Right hindlimb (tissue), 1 donor: ENCODE data around the gene MRPS27.

Experiments
- DNase-seq: peaks from one replicate; pipeline ENCODE4 v3.0.0-alpha.2; 2018

Gene MRPS27

DNA sequence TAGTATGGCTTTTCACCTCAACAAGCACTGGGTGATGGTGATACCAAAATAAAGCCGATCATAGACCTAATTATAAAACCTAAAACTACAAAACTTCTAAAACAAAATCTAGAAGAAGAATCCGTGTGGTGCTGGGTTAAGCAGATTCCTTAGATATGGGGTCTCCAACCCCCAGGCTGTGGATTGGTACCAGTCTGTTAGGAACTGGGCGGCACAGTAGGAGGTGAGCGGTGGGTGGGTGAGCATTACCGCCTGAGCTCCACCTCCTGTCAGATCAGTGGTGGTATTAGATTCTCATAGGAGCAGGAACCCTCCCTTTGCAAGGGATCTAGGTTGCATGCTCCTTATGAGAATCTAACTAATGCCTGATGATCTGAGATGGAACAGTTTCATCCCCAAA lies 33.2 kb downstream of the MRPS27 start:
- no peak for DNase-seq

DNA sequence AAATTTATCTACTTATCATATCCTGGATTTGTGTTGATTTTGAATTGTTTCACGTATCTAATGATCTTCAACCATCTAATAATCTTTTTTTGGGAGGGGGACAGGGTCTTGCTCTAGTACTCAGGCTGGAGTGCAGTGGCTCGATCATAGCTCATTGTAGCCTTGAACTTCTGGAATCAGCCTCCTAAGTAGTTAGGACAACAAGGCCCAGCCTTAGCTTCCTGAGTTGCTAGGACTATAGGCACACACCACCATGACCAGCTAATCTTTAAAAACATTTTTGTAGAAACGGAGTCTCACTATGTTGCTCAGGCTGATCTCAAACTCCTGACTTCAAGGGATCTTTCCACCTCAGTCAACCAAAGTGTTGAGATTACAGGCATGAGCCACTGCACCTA lies 34.6 kb downstream of the MRPS27 start:
- no peak for DNase-seq

DNA sequence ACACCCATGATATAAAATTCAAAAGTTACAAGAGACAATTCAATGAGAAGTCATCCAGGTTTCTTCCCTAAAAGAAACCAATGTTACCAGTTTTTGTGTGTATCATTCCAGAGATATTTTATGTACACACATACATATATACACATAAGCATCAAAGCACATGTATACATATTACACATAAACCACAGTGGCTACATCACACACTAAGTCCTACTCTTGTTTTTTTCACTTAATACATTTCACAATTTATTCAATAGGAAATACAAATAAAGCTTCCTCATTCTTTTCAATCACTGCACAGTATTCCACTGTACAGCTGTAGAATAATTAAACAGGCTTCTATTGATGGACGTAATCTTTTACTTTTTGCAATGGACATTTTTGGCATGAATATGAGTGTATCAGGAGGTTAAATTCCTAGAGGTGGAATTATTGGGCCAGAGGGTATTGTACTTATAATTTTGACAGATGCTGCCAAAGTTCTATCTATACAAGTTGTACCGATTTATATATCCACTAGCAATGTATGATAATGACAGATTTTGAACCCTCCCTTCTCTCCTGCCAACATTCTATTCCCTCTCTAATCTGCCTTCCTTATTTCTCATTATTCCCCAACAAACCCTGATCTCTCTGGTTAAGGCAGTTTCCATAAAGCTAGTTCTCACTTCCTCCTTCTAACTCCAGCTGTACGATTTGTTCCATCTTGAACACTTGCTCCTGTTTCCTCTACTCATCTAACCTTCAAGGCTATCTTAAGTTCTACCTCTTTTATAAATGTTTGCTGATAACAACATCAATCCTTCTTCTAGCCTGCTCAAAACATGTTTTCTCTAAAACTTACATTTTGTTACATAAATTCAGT lies 35.2 kb downstream of the MRPS27 start:
- no peak for DNase-seq

DNA sequence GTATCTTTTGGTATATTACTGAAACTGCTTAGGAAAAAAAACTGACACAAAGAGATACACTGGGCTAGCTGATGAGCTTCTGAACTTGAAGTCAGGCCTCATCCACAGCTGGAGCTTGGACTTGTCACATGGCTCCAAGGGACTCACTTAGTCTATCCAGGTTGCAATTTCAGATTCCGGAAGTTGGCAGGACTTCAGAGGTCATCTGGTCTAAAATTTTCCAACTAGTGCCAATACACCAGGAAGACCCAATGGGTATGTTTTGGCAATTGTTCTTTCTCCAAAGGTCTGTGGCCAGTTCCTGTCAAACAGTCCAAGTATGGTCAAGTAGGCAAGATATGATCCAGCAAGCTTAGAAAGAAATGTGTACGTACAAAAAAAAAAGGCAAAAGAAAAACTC lies 36.7 kb downstream of the MRPS27 start:
- DNase-seq, result no peak

DNA sequence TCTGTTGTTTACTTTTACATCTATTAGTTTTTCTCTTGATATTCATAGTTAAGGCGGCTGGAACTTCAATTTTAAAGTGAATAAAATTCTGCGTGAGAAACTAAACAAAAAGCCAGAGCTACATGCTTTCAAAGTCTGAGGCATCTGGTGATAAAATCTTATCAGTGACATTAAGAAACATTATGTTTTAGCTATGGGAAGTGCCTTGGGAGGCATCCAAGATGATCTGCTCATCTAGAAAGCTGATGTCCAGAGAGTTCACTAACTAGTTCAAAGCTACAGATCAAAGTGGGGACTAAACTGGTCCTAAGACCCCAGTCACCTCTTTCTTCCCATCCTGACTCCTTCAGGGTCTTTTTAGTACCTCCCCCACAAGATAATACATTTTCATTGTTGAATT lies 37.2 kb downstream of the MRPS27 start:
- no peak for DNase-seq

DNA sequence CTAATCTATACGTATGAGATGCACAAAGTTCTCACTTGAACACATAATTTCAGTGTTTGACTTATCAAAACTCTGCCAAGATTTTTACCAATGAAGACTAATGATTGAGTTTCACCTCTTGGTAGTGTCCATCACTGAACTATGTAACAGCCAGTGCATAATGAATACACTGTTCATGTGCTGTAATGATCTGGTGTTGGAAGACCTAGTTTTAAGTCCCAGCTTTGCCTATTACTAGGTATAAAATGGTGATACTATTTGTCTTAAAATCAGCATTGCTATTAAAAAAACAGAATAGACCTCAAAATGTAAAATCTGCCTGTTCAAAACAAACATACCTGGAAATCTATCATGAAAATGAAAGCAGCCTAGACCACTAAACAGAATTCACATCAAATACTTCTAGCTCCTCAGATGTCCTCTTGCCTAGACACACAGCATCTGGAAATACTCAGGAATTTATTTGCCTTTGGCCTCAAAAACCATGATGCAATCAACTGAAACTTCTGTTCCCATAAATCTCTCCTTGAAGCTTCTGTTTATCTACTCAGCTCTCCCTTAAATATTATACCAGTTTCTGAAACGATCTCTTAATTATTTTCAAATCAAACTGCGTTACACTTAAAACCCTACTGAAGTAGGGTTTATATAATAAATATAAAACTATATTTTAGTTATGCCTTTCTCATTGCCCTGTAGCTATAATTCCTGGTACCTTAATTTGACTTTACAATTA lies 38.1 kb downstream of the MRPS27 start:
- no peak for DNase-seq

DNA sequence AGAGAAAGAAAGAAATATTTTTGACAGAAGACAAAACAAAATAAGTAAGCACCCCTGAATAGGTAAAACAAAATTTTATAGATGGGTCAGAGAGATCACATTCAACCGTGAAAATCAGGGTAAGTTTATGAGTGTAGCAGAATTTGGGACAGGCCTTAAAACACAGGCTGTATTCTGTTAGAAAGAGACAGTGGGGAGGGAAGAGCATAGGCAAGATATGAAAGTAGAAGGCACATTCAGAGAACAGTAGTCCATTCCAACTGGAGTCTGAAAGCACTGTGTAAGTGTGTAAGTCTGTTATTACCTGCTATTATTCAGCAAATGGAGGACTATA lies 38.6 kb downstream of the MRPS27 start:
- DNase-seq, result no peak

DNA sequence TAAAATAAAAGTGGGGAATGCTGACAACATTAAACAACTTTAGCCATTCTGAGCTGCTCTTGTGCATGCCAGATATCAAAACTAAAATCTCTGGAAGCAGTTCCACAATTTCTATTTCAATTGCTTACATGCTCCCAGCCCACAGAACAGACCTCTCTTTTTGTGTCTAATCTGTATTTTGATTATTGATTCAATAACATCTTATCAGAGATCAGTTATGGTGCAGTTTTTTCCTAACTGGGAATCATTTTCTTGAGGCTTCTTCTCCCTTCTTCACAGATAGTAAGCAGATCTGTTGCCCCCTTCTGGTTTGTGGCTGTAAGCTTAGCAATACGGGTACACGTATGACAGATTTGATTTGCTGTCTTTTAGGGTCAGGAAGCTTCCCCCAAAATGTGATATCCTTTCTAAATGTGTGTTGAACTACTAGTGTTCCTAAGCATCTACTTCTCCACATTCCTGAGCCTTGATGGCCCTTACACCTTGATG lies 39.4 kb downstream of the MRPS27 start:
- no peak for DNase-seq

DNA sequence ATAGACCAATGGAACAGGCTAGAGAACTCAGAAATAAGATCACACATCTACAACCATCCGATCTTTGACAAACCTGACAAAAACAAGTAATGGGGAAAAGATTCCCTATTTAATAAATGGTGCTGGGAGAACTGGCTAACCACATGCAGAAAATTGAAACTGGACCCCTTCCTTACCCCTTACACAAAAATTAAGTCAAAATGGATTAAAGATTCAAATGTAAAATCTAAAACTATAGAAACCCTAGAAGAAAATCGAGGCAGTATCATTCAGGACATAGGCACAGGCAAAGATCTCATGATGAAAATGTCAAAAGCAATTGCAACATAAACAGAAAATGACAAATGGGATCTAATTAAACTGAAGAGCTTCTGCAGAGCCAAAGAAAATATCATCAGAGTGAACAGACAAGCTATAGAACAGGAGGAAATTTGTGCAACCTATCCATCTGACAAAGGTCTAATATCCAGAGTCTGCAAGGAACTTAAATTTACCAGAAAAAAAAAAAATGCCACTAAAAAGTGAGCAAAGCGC lies 43.8 kb downstream of the MRPS27 start:
- DNase-seq, result no peak

DNA sequence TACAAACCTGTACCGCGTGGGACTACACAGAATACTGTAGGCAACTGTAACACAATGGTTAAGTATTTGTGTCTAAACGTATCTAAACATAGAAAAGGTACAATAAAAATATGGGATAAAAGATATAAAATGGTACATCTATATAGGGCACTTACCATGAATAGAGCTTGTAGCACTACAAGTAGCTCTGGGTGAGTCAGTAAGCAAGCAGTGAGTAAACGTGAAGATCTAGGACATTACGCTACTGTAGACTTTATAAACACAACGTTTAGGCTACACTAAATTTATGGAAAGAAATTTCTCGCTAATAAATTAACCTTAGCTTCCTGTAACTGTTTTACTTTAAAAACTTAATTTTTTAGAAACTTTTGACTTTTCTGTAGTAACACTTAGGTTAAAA lies 46.5 kb downstream of the MRPS27 start:
- DNase-seq, result no peak

DNA sequence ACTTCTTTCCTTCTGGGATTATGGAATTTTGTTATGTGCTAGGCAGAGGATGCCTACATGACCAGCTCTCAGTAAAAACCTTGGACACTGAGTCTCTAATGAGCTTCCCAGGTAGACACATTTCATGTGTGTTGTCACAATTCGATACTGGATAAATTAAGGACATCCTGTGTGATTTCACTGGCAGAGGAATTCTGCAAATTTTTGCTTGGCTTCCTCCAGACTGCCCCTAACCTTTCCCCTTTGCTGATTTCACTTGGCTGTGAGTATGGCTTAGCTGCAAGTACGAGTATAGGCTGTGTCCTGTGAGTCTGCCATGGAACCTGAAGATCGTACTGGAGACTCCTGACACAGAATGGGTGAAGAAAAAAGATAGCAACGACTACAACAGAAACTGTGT lies 47.6 kb downstream of the MRPS27 start:
- DNase-seq, result no peak

DNA sequence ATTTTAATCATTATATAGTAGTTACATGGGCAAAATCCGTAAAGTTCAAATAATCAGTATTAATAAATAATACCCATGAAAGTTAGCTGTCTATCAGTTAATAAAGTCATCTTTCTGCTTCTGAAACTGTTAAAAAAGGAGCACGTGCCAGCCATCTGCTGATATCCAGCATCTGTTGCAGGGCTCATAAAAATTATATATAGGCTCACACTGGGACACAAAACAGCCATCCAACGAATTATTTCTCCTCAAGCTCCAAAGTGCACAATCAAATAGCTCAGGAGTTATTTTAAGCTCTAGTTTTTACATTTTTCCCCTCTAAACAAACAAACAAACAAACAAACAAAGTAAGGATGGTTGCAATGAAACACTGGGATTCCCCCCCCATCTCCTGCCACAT lies 48.3 kb downstream of the MRPS27 start:
- DNase-seq, result no peak

DNA sequence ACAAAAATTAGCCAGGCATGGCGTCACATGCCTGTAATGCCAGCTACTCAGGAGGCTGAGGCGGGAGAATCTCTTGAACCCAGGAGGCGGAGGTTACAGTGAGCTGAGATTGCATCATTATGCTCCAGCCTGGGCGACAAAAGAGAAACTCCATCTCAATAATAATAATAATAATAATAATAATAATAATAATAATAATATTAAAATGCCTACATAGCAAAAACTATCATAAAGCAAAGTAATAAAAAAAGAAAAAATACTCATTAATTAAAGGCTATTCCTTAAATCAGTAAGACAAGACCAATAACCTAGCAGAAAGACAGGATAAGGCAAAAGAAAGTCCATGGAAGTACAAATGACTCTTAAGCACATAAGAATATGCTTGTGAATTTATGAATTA lies 50.0 kb downstream of the MRPS27 start:
- no peak for DNase-seq

DNA sequence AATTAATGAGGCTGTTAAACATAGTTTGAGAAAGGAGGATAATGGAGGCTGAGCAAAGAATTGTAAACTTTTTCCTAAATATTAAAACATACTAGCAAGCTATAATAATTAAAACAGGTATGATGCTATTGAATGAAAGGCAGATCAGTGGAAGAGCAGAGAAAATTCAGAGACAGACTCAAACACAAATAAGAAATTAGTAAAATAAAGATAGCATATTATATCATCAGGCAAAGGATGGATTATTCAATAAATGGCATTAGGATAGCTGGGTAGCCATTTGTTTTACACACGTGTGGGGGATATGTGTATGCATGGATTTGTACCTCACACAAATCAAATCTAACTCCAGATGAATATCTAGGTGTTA lies 50.6 kb downstream of the MRPS27 start:
- no peak for DNase-seq

DNA sequence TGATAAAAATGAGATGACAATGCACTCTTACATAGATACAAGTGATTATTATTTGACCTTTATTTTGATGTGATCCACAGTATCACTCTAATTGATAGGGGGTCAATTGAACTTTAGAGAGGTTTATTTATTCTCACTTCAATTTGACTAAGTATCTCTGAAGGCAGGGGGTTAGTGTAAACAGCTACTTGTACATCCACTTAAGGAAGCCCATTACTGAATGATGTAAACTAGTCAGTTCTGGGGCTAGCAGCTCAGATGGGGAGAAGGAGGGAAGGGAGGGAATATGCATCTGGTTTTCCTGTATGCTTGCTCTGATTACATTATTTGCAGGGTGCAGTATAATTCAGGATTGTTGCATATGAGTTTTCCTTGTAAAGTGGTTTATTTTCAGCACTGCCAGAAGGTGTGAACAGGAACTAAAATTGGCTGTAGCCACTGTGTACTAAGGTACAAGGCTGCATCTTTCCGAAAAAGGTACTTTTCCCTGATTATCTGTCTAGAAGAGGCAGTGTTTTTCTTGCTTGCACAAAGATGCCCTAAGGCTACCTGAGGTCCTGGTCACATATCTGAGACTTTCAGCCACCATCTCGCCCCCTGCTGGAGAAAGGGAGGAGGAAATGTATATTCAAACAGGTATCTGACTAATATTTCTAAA lies 51.2 kb downstream of the MRPS27 start:
- DNase-seq, result no peak

DNA sequence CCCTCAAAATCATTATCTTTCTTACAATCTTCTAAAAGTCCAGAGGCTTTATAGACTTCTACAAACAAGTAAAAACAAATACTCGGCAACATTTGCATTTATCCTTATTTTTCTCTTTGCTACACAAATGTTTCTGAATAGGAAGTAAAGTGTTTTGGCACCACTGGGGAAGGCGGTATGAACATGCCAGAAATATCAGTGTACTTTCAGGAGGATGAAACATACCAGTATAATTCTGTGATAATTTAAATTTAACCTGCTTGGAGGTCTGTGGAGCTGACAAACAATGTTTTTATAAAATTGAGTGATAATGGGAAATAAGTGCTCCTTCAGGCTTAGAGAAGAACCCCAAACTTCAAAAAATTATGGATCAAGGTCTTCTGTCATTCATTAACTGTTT lies 51.8 kb downstream of the MRPS27 start:
- DNase-seq, result no peak

DNA sequence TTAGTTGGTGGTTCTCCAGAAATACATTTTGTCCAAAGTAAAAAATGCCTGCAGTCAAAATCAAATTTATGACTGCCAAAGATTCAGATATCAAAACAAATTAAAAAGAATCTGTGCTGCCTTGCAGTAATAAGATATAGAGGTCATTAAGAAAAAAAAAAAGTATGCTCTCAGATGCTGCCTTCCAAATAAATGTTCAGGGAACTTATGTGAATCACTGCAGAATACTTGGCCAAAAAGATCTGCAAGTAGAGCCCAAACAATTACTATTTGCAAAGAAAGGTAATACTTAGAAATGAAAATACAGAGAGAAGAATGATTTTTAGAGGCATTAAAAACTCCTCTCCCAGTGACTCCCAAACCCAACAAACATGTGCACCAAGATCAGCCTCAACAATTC lies 52.4 kb downstream of the MRPS27 start:
- DNase-seq, result no peak

DNA sequence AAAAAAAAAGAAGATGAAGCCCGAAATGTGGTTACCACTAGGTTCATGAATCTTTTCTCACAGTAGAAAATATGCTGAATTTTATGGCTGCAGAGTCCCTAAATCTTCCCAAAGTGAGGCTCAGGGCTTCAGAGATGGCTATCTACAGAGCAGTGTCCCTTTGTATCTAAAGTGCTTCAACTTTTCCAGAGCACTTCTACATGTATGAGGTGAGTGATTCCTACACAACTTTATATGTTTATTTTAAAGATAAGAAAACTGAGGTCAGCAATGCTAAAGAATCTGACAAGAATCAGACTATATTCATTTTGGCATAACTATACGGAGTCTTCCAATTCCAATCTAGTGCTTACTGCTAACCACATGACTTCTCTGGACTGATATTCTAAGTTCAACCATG lies 53.2 kb downstream of the MRPS27 start:
- DNase-seq, result no peak

DNA sequence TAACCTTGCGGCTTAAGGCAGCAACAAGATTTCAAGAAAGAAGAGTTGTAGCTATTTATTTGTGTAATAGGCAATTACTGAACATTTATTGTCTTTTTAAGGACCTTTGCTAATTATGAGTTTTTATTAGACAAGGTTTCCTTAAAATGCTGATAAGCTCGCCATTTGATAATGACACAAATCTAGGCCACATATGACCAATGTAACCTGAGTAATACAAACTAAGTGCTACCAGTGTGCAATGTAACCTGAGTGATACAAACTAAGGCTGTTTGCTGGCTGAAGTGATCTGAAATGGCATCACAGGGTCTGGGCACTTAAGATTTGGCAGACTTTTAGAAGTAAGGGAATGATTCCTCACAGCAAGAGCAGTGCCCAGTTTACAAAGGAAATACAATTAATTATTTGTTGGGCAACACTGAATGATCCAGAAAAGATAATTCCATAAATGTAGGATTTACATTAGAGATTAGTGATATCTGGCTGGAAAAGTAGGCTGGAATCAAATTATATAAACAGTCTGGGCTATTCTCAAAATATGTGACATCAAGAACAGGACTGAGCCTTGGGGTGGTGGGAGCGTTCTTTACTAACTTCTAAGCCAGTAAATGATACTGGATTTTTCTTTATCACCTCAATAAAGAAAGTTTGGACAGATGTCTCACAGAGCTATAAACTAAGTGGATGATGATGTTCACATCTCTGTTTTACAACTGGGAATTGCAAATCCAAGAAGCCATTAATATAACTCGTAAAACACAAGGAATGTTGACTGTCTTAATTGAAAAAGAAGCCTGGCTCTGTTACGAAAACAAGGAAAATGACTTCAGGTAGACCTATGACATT lies 54.8 kb downstream of the MRPS27 start:
- DNase-seq, result no peak

DNA sequence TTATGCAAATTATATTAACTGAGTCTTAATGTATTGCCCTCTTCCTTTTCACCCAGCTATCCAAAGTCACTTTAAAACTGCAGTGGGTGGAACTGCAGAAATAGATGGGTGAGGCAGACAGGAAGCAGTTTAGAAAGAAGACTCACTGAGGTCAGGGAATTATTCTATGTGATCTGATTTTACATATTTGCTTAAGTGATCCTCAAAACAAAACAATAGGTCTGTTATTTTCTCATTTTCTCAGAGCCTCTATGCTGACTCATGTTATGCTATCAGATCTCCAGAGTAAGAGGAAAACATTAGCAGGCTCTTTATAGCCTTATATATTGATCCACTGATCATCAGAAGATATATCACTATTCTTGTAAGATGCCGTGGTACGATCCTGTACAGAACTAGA lies 63.5 kb downstream of the MRPS27 start:
- DNase-seq, result no peak

DNA sequence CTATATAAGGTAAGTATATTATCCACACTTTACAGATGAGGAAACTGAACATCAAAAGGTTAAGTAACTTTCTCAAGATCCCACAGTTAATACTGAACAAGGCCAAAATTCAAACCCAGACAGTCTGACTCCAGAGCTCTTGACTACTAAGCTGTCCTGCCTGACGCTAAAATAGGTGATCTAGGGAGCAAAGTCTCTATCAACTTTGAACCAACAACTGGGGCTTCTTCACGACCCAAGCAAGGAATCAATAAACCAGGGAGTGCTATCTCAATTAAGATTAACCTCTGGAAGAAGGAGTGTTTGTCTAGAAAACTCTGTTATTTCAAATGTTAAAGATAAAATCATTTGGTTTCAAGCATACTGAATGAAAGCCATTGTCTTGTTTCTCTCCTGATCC lies 64.4 kb downstream of the MRPS27 start:
- no peak for DNase-seq

DNA sequence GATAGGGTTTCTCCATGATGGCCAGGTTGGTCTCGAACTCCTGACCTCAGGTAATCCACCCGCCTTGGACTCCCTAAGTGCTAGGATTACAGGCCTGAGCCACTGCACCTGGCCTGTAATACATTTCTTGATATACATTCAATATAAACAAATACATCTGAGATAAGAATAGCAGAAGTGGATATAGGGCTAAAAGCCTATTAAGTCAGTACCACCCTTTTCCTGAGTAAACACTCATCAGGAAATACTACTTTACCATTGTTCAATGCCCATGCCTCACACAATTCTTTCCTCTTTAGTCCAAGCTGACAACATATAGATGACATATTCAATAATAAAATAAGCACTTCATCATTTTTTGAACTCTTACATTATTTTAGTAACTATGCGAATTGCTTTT lies 64.8 kb downstream of the MRPS27 start:
- DNase-seq, result no peak
